ENCODE measurements around the gene JAZF1.

DNA sequence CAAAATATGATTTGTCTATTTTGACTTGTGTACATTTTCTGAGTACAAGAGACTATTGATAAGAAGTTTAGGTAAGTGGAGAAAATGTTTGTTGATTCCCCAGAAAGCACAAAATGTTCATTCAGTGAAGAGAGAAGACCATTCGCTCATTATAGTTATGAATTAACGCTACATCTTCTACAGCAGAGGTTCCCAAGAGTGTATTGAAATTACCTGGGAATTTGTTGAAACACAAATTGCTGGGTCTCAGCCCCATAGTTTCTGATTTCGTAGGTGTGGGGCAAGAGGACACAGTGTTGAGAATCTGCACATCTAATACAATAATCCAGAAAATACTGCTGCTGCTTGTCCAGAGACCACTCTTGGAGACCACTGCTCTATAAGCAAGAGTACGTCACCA is 24.2 kb downstream of the JAZF1 start:
- TF ChIP-seq, protein P1, sequence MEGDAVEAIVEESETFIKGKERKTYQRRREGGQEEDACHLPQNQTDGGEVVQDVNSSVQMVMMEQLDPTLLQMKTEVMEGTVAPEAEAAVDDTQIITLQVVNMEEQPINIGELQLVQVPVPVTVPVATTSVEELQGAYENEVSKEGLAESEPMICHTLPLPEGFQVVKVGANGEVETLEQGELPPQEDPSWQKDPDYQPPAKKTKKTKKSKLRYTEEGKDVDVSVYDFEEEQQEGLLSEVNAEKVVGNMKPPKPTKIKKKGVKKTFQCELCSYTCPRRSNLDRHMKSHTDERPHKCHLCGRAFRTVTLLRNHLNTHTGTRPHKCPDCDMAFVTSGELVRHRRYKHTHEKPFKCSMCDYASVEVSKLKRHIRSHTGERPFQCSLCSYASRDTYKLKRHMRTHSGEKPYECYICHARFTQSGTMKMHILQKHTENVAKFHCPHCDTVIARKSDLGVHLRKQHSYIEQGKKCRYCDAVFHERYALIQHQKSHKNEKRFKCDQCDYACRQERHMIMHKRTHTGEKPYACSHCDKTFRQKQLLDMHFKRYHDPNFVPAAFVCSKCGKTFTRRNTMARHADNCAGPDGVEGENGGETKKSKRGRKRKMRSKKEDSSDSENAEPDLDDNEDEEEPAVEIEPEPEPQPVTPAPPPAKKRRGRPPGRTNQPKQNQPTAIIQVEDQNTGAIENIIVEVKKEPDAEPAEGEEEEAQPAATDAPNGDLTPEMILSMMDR (IDR thresholded peaks at IDR 0.05) = no peak
- no peak for TF ChIP-seq EZH2 (IDR thresholded peaks at IDR 0.05; ENCODE audit: borderline replicate concordance, insufficient read depth, low read depth, low read length, poor library complexity, severe bottlenecking)

Data from B cell (primary cell).